CD14-positive monocyte (primary cell): Measurements from ENCODE around the gene MMP7. TPM values are rescaled to one million over a fixed set of nuclear protein-coding genes. Genes with fewer than 3 reads are reported as not detected.
A peak's percentile ranks its signal among the peaks of the same experiment; 100 is the strongest.

Source experiments
- DNase-seq, 3 donors: peaks; one replicate each; pipeline ENCODE4 v3.0.0-alpha.2; 2011 to 2022
- H2AFZ ChIP-seq: 2 replicates; pipeline ENCODE4 v1.6.0; 2012; ENCODE audit warnings: mild to moderate bottlenecking, low read depth, low read length, inconsistent platforms; ENCODE audit not compliant: insufficient read depth, poor library complexity, severe bottlenecking
- H3K27ac ChIP-seq, 2 donors: 1 replicate in 1 of 2; 2 replicates in 1 of 2; pipeline ENCODE4 v1.5.1; 2012 to 2013; ENCODE audit warnings: low read length in 2 of 2, control low read depth in 1 of 2, inconsistent platforms in 1 of 2, low read depth in 1 of 2, mild to moderate bottlenecking in 1 of 2
- H3K27me3 ChIP-seq, 2 donors: one replicate each; pipeline versions ENCODE4 v1.6.0 to v1.6.1; 2011 to 2013; ENCODE audit warnings: low read length in 2 of 2; ENCODE audit not compliant: control insufficient read depth in 2 of 2, insufficient read depth in 2 of 2
- H3K36me3 ChIP-seq, 2 donors: replicated peaks in 1 of 2; 1 replicate in 1 of 2; 2 replicates in 1 of 2; pipeline versions ENCODE4 v1.5.1 to v1.6.1; 2012 to 2013; ENCODE audit warnings: low read length in 2 of 2, control low read depth in 1 of 2, inconsistent platforms in 1 of 2, mild to moderate bottlenecking in 1 of 2; ENCODE audit not compliant: insufficient read depth in 2 of 2, control insufficient read depth in 1 of 2
- H3K4me1 ChIP-seq, 2 donors: 1 replicate in 1 of 2; 2 replicates in 1 of 2; pipeline versions ENCODE4 v1.5.1 to v1.6.1; 2012 to 2013; ENCODE audit warnings: low read length in 2 of 2, control low read depth in 1 of 2, inconsistent platforms in 1 of 2, mild to moderate bottlenecking in 1 of 2, moderate library complexity in 1 of 2; ENCODE audit not compliant: insufficient read depth in 2 of 2, control insufficient read depth in 1 of 2
- H3K4me2 ChIP-seq: replicated peaks from 2 replicates; pipeline ENCODE3; 2012; ENCODE audit warnings: low read length, moderate library complexity, mild to moderate bottlenecking; ENCODE audit not compliant: poor library complexity, severe bottlenecking; ENCODE audit errors: extremely low read depth
- H3K4me3 ChIP-seq, 3 experiments: fragments of 200-600 bp in 1 of 3; sonication (generic) in 1 of 3; replicated peaks in 1 of 3; 1 replicate in 2 of 3; 2 replicates in 1 of 3; pipeline ENCODE4 v1.5.1; 2011 to 2013; ENCODE audit warnings: low read length in 3 of 3, mild to moderate bottlenecking in 3 of 3, control low read depth in 2 of 3, low read depth in 2 of 3, inconsistent platforms in 1 of 3, moderate library complexity in 1 of 3
- H3K79me2 ChIP-seq: 2 replicates; pipeline ENCODE4 v1.6.0; 2012; ENCODE audit warnings: mild to moderate bottlenecking, control low read depth, inconsistent platforms, low read length, moderate library complexity; ENCODE audit not compliant: insufficient read depth
- H3K9ac ChIP-seq: 2 replicates; pipeline ENCODE4 v1.6.0; 2017; ENCODE audit warnings: low read length, mild to moderate bottlenecking; ENCODE audit not compliant: insufficient read depth, poor library complexity, severe bottlenecking
- H3K9me3 ChIP-seq, 2 donors: replicated peaks in 1 of 2; 1 replicate in 1 of 2; 2 replicates in 1 of 2; pipeline versions ENCODE4 v1.5.1 to v1.6.1; 2012 to 2013; ENCODE audit warnings: low read length in 2 of 2, control low read depth in 1 of 2; ENCODE audit not compliant: control insufficient read depth in 1 of 2, insufficient read depth in 1 of 2
- H4K20me1 ChIP-seq: 2 replicates; pipeline ENCODE4 v1.6.0; 2012; ENCODE audit warnings: mild to moderate bottlenecking, low read length, control low read depth, moderate library complexity; ENCODE audit not compliant: insufficient read depth
- H3K27ac Mint-ChIP-seq, 7 donors: one replicate each; pipeline ENCODE4 v1.8.0; 2020; ENCODE audit warnings: mild to moderate bottlenecking in 7 of 7, mixed read lengths in 7 of 7, moderate library complexity in 6 of 7, inconsistent platforms in 2 of 7
- H3K27me3 Mint-ChIP-seq, 3 donors: one replicate each; pipeline ENCODE4 v1.8.0; 2021 to 2022; ENCODE audit warnings: low read depth in 3 of 3, mild to moderate bottlenecking in 3 of 3, mixed read lengths in 3 of 3, moderate library complexity in 3 of 3, inconsistent platforms in 1 of 3
- H3K36me3 Mint-ChIP-seq, 2 donors: one replicate each; pipeline ENCODE4 v1.8.0; 2020; ENCODE audit warnings: mixed read lengths in 2 of 2, inconsistent platforms in 1 of 2, mild to moderate bottlenecking in 1 of 2
- H3K4me1 Mint-ChIP-seq: one replicate; pipeline ENCODE4 v1.8.0; 2020; ENCODE audit warnings: mild to moderate bottlenecking, mixed read lengths
- H3K4me3 Mint-ChIP-seq, 2 donors: one replicate each; pipeline ENCODE4 v1.8.0; 2020; ENCODE audit warnings: mild to moderate bottlenecking in 2 of 2, mixed read lengths in 2 of 2, moderate library complexity in 1 of 2
- H3K9me3 Mint-ChIP-seq, 7 donors: one replicate each; pipeline ENCODE4 v1.8.0; 2020 to 2022; ENCODE audit warnings: mixed read lengths in 7 of 7, mild to moderate bottlenecking in 6 of 7, moderate library complexity in 6 of 7, inconsistent platforms in 2 of 7
- WGBS: methylation state at CpG from one replicate; pipeline ENCODE4 v1.1.5; 2013; ENCODE audit warnings: missing lambda C conversion rate; ENCODE audit not compliant: insufficient coverage; 5-methylcytosine and 5-hydroxymethylcytosine counted together
- intact Hi-C, 2 donors: fragments of 100-400 bp; cut with micrococcal nuclease; formaldehyde crosslinking; loops; one replicate each; pipeline versions ENCODE4 v1.15.0 to v1.15.1; 2023
- polyA plus RNA-seq, 3 donors: library from polyadenylated mRNA; depleted of rRNA in 1 of 3; unstranded in 2 of 3; stranded (reverse) in 1 of 3; fragments of 300-500 nt in 2 of 3; fragments of >200 nt in 1 of 3; fragmentation: Illumina TruSeq in 2 of 3; gene quantifications; 1 replicate in 2 of 3; 2 replicates in 1 of 3; pipeline ENCODE4 v1.2.3, GENCODE V29; 2012 to 2021
- TF ChIP-seq, protein P1 (sequence below): fragments of 200-600 bp; IDR thresholded peaks from one replicate; pipeline ENCODE4 v1.8.0; 2022; ENCODE audit warnings: antibody characterized with exemption, mild to moderate bottlenecking

The MMP7 gene
- polyA plus RNA-seq, 3 donors: not detected

DNA sequence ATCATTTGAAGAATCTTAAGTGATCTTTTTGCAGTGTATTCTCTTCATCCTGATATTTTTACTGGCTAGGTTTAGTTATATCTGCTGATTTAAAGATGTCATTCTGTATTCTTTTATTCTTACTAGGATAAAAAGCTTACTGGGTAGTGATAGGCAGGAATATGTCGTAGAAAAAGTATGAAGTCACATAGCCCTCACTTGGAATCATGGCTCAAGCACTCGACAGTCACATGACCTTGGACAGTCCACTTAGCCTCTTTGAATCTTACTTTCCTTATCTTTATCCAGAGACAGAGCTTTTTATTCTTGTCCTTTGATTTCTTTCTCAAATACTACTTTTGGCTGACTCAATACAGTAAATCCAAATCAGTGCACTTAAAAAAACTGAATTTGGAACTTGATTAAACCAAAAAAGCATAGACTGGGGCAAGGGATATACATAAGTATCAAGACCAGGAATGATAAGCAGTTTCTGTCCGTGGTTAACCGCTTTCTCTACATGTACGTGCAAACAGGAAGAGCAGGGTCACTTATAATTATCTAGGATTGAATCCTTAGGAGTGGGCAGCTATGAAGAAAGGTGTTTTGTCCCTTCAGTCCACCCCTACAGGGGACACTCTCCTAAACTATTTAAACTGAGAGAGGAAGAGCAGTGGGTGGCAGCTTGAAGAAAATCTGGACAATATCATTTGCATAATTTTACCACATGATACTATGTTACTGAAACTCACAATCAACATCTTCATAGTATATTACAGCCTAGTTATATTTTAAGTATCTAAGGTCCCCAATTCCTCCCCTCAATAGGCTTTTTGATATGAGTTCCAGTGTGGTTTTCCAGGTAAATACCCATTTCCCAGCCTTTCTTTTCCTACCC, 8.0 kb downstream of the MMP7 start:
- Mint-ChIP-seq H3K27ac (no peak overlapping the region), H3K36me3 (no peaks in the 10 kb centered on the region), H3K4me1 (peaks cover 13% of the 10 kb centered on the region), H3K27me3 (peaks cover 0 to 2% (median 0%) of the 10 kb centered on the region in 3 donors), H3K9me3 (no peaks in the 10 kb centered on the region), H3K4me3 (peak overlapping the region in 1 of 2 donors; percentile 44)
- no peak for DNase-seq
- 75% methylated on average over 1 of the region's 5 CpGs for WGBS
- H3K9me3 ChIP-seq: no peaks in the 10 kb centered on the region
- peak overlapping the region; percentile 6 for H2AFZ ChIP-seq
- H3K79me2 ChIP-seq: no peaks in the 10 kb centered on the region
- H3K27ac ChIP-seq: no peak overlapping the region
- H3K4me2 ChIP-seq: no peak overlapping the region
- H3K27me3 ChIP-seq: no peaks in the 10 kb centered on the region
- intact Hi-C loops: no loop called here
- no peaks in the 10 kb centered on the region for H4K20me1 ChIP-seq
- H3K36me3 ChIP-seq: no peaks in the 10 kb centered on the region
- H3K9ac ChIP-seq: no peak overlapping the region
- H3K4me1 ChIP-seq: peaks cover 6 to 8% of the 10 kb centered on the region in 2 donors
- TF ChIP-seq, protein P1, sequence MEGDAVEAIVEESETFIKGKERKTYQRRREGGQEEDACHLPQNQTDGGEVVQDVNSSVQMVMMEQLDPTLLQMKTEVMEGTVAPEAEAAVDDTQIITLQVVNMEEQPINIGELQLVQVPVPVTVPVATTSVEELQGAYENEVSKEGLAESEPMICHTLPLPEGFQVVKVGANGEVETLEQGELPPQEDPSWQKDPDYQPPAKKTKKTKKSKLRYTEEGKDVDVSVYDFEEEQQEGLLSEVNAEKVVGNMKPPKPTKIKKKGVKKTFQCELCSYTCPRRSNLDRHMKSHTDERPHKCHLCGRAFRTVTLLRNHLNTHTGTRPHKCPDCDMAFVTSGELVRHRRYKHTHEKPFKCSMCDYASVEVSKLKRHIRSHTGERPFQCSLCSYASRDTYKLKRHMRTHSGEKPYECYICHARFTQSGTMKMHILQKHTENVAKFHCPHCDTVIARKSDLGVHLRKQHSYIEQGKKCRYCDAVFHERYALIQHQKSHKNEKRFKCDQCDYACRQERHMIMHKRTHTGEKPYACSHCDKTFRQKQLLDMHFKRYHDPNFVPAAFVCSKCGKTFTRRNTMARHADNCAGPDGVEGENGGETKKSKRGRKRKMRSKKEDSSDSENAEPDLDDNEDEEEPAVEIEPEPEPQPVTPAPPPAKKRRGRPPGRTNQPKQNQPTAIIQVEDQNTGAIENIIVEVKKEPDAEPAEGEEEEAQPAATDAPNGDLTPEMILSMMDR: no peak
- no peak overlapping the region for H3K4me3 ChIP-seq

DNA sequence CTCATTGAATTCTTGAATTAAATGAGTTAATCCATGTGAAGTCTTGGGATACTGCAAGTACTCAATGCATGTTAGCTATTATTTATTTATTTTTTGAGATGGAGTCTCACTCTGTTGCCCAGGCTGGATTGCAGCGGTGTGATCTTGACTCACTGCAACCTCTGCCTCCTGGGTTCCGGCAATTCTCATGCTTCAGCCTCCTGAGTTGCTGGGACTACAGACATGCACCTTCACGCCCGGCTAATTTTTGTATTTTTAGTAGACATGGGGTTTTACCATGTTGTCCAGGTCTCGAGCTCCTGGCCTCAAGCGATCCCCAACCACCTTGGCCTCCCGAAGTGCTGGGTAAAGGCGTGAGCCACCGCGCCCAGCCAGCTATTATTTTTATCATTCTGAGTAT, 9.4 kb downstream of the MMP7 start:
- Mint-ChIP-seq H3K9me3 (no peaks in the 10 kb centered on the region), H3K4me1 (peaks cover 13% of the 10 kb centered on the region), H3K4me3 (no peak overlapping the region), H3K27ac (no peak overlapping the region), H3K36me3 (no peaks in the 10 kb centered on the region), H3K27me3 (peaks cover 0 to 2% (median 0%) of the 10 kb centered on the region in 3 donors)
- no peaks in the 10 kb centered on the region for H3K36me3 ChIP-seq
- TF ChIP-seq, protein P1: no peak
- H3K9me3 ChIP-seq: no peaks in the 10 kb centered on the region
- no peak overlapping the region for H3K4me3 ChIP-seq
- DNase-seq: no peak
- H3K27me3 ChIP-seq: no peaks in the 10 kb centered on the region
- H3K4me2 ChIP-seq: no peak overlapping the region
- no peak overlapping the region for H3K27ac ChIP-seq
- H3K79me2 ChIP-seq: no peaks in the 10 kb centered on the region
- 96% methylated on average over 5 of the region's 10 CpGs for whole genome bisulfite sequencing
- no peak overlapping the region for H2AFZ ChIP-seq
- H4K20me1 ChIP-seq: no peaks in the 10 kb centered on the region
- H3K4me1 ChIP-seq: peaks cover 6 to 8% of the 10 kb centered on the region in 2 donors
- H3K9ac ChIP-seq: no peak overlapping the region
- intact Hi-C loops: no loop called here
